ENCODE data around the gene TBC1D2. TPM values are rescaled to one million over a fixed set of nuclear protein-coding genes. Genes with fewer than 3 reads are reported as not detected.
A peak's percentile ranks its signal among the peaks of the same experiment; 100 is the strongest.

The TBC1D2 gene
- total and polyA plus RNA-seq, 4 donors, result 2.8 to 5.1 (median 3.7) TPM

DNA sequence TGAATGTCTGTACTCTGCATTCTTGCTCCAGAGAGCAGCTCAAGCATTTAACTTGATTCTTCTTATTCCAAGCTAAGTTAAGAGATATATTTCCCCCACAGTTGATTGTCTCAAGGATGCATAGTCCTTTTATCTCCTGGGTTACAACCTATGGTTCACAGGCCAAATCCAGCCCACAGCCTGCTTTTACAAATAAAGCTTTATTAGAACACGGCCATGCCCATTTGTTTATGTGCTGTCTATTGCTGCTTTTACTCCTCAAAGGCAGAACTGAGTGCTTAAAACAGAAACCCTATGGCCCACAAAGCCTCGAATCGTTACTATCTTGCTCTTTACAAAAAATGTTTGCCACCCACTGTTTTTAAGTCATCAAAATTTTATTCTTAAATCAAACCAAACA is 25.8 kb downstream of the TBC1D2 start:
- DNase-seq (ENCODE audit: low spot score), result no peak
- TF ChIP-seq, protein P1, sequence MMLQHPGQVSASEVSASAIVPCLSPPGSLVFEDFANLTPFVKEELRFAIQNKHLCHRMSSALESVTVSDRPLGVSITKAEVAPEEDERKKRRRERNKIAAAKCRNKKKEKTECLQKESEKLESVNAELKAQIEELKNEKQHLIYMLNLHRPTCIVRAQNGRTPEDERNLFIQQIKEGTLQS (IDR thresholded peaks at IDR 0.05), result no peak
- TF ChIP-seq FOXA1 (IDR thresholded peaks at IDR 0.05) (no peak), RAD21 (IDR thresholded peaks at IDR 0.05) (no peak), NR2F2 (IDR thresholded peaks at IDR 0.05) (no peak), RXRA (IDR thresholded peaks at IDR 0.05) (no peak), TAF1 (conservative IDR thresholded peaks at IDR 0.05) (no peak), SP1 (IDR thresholded peaks at IDR 0.05) (no peak), HNF4G (IDR thresholded peaks at IDR 0.05) (no peak), FOXA2 (IDR thresholded peaks at IDR 0.05) (no peak)
- TF ChIP-seq, protein P2, sequence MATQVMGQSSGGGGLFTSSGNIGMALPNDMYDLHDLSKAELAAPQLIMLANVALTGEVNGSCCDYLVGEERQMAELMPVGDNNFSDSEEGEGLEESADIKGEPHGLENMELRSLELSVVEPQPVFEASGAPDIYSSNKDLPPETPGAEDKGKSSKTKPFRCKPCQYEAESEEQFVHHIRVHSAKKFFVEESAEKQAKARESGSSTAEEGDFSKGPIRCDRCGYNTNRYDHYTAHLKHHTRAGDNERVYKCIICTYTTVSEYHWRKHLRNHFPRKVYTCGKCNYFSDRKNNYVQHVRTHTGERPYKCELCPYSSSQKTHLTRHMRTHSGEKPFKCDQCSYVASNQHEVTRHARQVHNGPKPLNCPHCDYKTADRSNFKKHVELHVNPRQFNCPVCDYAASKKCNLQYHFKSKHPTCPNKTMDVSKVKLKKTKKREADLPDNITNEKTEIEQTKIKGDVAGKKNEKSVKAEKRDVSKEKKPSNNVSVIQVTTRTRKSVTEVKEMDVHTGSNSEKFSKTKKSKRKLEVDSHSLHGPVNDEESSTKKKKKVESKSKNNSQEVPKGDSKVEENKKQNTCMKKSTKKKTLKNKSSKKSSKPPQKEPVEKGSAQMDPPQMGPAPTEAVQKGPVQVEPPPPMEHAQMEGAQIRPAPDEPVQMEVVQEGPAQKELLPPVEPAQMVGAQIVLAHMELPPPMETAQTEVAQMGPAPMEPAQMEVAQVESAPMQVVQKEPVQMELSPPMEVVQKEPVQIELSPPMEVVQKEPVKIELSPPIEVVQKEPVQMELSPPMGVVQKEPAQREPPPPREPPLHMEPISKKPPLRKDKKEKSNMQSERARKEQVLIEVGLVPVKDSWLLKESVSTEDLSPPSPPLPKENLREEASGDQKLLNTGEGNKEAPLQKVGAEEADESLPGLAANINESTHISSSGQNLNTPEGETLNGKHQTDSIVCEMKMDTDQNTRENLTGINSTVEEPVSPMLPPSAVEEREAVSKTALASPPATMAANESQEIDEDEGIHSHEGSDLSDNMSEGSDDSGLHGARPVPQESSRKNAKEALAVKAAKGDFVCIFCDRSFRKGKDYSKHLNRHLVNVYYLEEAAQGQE (IDR thresholded peaks at IDR 0.05), result no peak
- TF ChIP-seq, protein P3, sequence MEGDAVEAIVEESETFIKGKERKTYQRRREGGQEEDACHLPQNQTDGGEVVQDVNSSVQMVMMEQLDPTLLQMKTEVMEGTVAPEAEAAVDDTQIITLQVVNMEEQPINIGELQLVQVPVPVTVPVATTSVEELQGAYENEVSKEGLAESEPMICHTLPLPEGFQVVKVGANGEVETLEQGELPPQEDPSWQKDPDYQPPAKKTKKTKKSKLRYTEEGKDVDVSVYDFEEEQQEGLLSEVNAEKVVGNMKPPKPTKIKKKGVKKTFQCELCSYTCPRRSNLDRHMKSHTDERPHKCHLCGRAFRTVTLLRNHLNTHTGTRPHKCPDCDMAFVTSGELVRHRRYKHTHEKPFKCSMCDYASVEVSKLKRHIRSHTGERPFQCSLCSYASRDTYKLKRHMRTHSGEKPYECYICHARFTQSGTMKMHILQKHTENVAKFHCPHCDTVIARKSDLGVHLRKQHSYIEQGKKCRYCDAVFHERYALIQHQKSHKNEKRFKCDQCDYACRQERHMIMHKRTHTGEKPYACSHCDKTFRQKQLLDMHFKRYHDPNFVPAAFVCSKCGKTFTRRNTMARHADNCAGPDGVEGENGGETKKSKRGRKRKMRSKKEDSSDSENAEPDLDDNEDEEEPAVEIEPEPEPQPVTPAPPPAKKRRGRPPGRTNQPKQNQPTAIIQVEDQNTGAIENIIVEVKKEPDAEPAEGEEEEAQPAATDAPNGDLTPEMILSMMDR (IDR thresholded peaks at IDR 0.05; ENCODE audit: low read depth, low read length, missing input control), result no peak
- TF ChIP-seq, protein P4, sequence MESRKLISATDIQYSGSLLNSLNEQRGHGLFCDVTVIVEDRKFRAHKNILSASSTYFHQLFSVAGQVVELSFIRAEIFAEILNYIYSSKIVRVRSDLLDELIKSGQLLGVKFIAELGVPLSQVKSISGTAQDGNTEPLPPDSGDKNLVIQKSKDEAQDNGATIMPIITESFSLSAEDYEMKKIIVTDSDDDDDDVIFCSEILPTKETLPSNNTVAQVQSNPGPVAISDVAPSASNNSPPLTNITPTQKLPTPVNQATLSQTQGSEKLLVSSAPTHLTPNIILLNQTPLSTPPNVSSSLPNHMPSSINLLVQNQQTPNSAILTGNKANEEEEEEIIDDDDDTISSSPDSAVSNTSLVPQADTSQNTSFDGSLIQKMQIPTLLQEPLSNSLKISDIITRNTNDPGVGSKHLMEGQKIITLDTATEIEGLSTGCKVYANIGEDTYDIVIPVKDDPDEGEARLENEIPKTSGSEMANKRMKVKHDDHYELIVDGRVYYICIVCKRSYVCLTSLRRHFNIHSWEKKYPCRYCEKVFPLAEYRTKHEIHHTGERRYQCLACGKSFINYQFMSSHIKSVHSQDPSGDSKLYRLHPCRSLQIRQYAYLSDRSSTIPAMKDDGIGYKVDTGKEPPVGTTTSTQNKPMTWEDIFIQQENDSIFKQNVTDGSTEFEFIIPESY (IDR thresholded peaks at IDR 0.05), result no peak
- 80% methylated on average over 3 of the region's 3 CpGs for WGBS
- Histone ChIP-seq H3K27me3 (ENCODE audit: control insufficient read depth in 4 of 4, insufficient read depth in 4 of 4, low read length in 3 of 4) (no peaks in the 10 kb centered on the region), H3K4me3 (ENCODE audit: low read depth in 1 of 3, low read length in 3 of 3) (no peak overlapping the region), H3K27ac (ENCODE audit: low read depth in 1 of 2, low read length in 2 of 2) (peak overlapping the region; percentile 90), H3K9ac (ENCODE audit: low read depth in 1 of 2, low read length in 2 of 2) (peak overlapping the region in 1 of 2 donors; percentile 4), H3K4me1 (ENCODE audit: control insufficient read depth in 4 of 4, insufficient read depth in 4 of 4, low read length in 3 of 4) (peaks cover 13 to 66% (median 41%) of the 10 kb centered on the region in 4 donors), H3K9me3 (ENCODE audit: control insufficient read depth in 4 of 4, low read length in 3 of 4) (no peaks in the 10 kb centered on the region), H3K36me3 (ENCODE audit: control insufficient read depth in 4 of 4, insufficient read depth in 3 of 4, low read depth in 1 of 4, low read length in 3 of 4) (peaks cover 0 to 3% (median 0%) of the 10 kb centered on the region in 4 donors)

DNA sequence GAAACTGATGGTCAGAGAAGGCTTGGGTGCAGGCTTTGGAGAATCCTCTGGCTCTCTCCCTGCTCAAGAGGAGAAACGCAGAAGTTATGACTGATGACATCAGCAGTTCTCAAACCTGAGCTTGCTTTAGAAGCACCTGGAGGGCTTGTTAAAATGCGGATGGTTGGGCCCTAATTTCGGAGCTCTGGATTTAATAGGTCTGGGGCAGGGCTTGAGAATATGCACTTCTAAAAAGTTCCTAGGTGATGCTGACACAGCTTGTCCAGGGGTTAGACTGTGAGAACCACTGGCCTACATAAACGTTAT is 26.4 kb downstream of the TBC1D2 start:
- Histone ChIP-seq H3K9ac (ENCODE audit: low read depth in 1 of 2, low read length in 2 of 2) (peak overlapping the region; percentile 40 to 74), H3K36me3 (ENCODE audit: control insufficient read depth in 4 of 4, insufficient read depth in 3 of 4, low read depth in 1 of 4, low read length in 3 of 4) (peaks cover 0 to 3% (median 0%) of the 10 kb centered on the region in 4 donors), H3K9me3 (ENCODE audit: control insufficient read depth in 4 of 4, low read length in 3 of 4) (no peaks in the 10 kb centered on the region), H3K4me3 (ENCODE audit: low read depth in 1 of 3, low read length in 3 of 3) (no peak overlapping the region), H3K4me1 (ENCODE audit: control insufficient read depth in 4 of 4, insufficient read depth in 4 of 4, low read length in 3 of 4) (peaks cover 13 to 62% (median 39%) of the 10 kb centered on the region in 4 donors), H3K27me3 (ENCODE audit: control insufficient read depth in 4 of 4, insufficient read depth in 4 of 4, low read length in 3 of 4) (no peaks in the 10 kb centered on the region), H3K27ac (ENCODE audit: low read depth in 1 of 2, low read length in 2 of 2) (peak overlapping the region; percentile 90)
- DNase-seq (ENCODE audit: low spot score), result no peak
- WGBS, result 53% methylated on average over 4 of the region's 4 CpGs
- TF ChIP-seq FOXA2 (IDR thresholded peaks at IDR 0.05) (no peak), FOXA1 (IDR thresholded peaks at IDR 0.05) (no peak), HNF4G (IDR thresholded peaks at IDR 0.05) (no peak), HNF4A (conservative IDR thresholded peaks at IDR 0.05) (no peak), SP1 (IDR thresholded peaks at IDR 0.05) (no peak), YY1 (IDR thresholded peaks at IDR 0.05) (no peak), GABPA (IDR thresholded peaks at IDR 0.05 in 1 of 2, conservative IDR thresholded peaks at IDR 0.05 in 1 of 2) (no peak), JUND (IDR thresholded peaks at IDR 0.05) (no peak), TAF1 (conservative IDR thresholded peaks at IDR 0.05) (no peak), NR2F2 (IDR thresholded peaks at IDR 0.05) (no peak)
- TF ChIP-seq, protein P2 (IDR thresholded peaks at IDR 0.05), result no peak
- TF ChIP-seq, protein P4 (IDR thresholded peaks at IDR 0.05), result no peak
- TF ChIP-seq, protein P3 (IDR thresholded peaks at IDR 0.05; ENCODE audit: low read depth, low read length, missing input control), result no peak

All from liver (tissue), 9 donors.